Neural cell (in vitro differentiated cells): ENCODE results near the gene FAM168A. TPM values are rescaled to one million over a fixed set of nuclear protein-coding genes. Genes with fewer than 3 reads are reported as not detected.

Experiments used
- H2AFZ ChIP-seq: fragments of 200-600, 300-800 bp; sonication (generic), shearing (Covaris generic); 2 replicates; pipeline ENCODE4 v1.6.0; 2014; ENCODE audit warnings: low read depth, mild to moderate bottlenecking, antibody characterized with exemption, low read length, moderate library complexity
- H3F3A ChIP-seq: fragments of 200-600 bp; shearing (Covaris generic); 2 replicates; pipeline ENCODE4 v1.6.1; 2016; ENCODE audit warnings: mild to moderate bottlenecking, moderate library complexity, mixed read lengths, antibody characterized with exemption, low read length; ENCODE audit not compliant: insufficient read depth, poor library complexity, severe bottlenecking
- H3K27ac ChIP-seq: fragments of 200-600, 300-800 bp; sonication (generic), shearing (Covaris generic); 2 replicates; pipeline ENCODE4 v1.5.1; 2014; ENCODE audit warnings: mild to moderate bottlenecking, low read length, moderate library complexity
- H3K27me3 ChIP-seq: fragments of 300-800, 200-600 bp; sonication (generic), shearing (Covaris generic); 2 replicates; pipeline ENCODE4 v1.6.0; 2014; ENCODE audit warnings: mild to moderate bottlenecking, low read depth, low read length, moderate library complexity; ENCODE audit not compliant: insufficient read depth
- H3K36me3 ChIP-seq: fragments of 300-800, 200-600 bp; sonication (generic), shearing (Covaris generic); 2 replicates; pipeline ENCODE4 v1.5.1; 2014; ENCODE audit warnings: mild to moderate bottlenecking, antibody characterized with exemption, low read length, moderate library complexity; ENCODE audit not compliant: insufficient read depth
- H3K4me2 ChIP-seq: fragments of 300-800, 200-600 bp; sonication (generic), shearing (Covaris generic); 2 replicates; pipeline ENCODE4 v1.6.0; 2014; ENCODE audit warnings: mild to moderate bottlenecking, low read length
- H3K4me3 ChIP-seq: fragments of 300-800, 200-600 bp; sonication (generic), shearing (Covaris generic); 2 replicates; pipeline ENCODE4 v1.5.1; 2014; ENCODE audit warnings: mild to moderate bottlenecking, low read length, moderate library complexity
- H3K79me2 ChIP-seq: fragments of 200-600 bp; shearing (Covaris generic); replicated peaks from 2 replicates; pipeline ENCODE4 v1.6.0; 2014; ENCODE audit warnings: mild to moderate bottlenecking, low read length, moderate library complexity; ENCODE audit not compliant: insufficient read depth
- H3K9ac ChIP-seq: fragments of 300-800, 200-600 bp; sonication (generic), shearing (Covaris generic); 2 replicates; pipeline ENCODE4 v1.6.1; 2016; ENCODE audit warnings: mild to moderate bottlenecking, low read length, mixed read lengths
- H3K9me2 ChIP-seq: fragments of 200-600 bp; shearing (Covaris generic); 2 replicates; pipeline ENCODE4 v1.6.1; 2016; ENCODE audit warnings: mild to moderate bottlenecking, low read length, mixed read lengths; ENCODE audit not compliant: insufficient read depth
- H3K9me3 ChIP-seq: fragments of 200-600, 300-800 bp; sonication (generic), shearing (Covaris generic); 2 replicates; pipeline ENCODE4 v1.6.1; 2016; ENCODE audit warnings: mild to moderate bottlenecking, mixed run types, low read length, moderate library complexity, mixed read lengths
- H4K20me1 ChIP-seq: fragments of 200-600 bp; shearing (Covaris generic); 2 replicates; pipeline ENCODE4 v1.6.1; 2016; ENCODE audit warnings: mild to moderate bottlenecking, mixed run types; ENCODE audit not compliant: insufficient read depth
- EP300 ChIP-seq: fragments of 450-650 bp; conservative IDR thresholded peaks from 2 replicates; pipeline ENCODE4 v1.6.1; 2014; ENCODE audit warnings: antibody characterized with exemption, mild to moderate bottlenecking, moderate library complexity; ENCODE audit not compliant: poor library complexity, severe bottlenecking
- EZH2 ChIP-seq: fragments of 200-600, 300-800 bp; shearing (Covaris generic), sonication (generic); IDR thresholded peaks from 2 replicates; pipeline ENCODE4 v1.6.1; 2014; ENCODE audit warnings: antibody characterized with exemption, low read length, borderline replicate concordance, mild to moderate bottlenecking; ENCODE audit not compliant: insufficient read depth, poor library complexity, severe bottlenecking
- MXI1 ChIP-seq: fragments of 450-650 bp; conservative IDR thresholded peaks from 2 replicates; pipeline ENCODE4 v1.6.1; 2014; ENCODE audit warnings: antibody characterized with exemption, mild to moderate bottlenecking; ENCODE audit not compliant: poor library complexity, severe bottlenecking
- POLR2AphosphoS5 ChIP-seq: IDR thresholded peaks from 2 replicates; pipeline ENCODE4 v1.6.1; 2012
- RAD21 ChIP-seq: fragments of 450-650 bp; conservative IDR thresholded peaks from 2 replicates; pipeline ENCODE4 v1.6.1; 2014; ENCODE audit warnings: antibody characterized with exemption, mild to moderate bottlenecking, moderate library complexity
- SMC3 ChIP-seq: fragments of 450-650 bp; conservative IDR thresholded peaks from 2 replicates; pipeline ENCODE4 v1.6.1; 2014; ENCODE audit warnings: antibody characterized with exemption, mild to moderate bottlenecking, moderate library complexity; ENCODE audit not compliant: poor library complexity
- TAF1 ChIP-seq: IDR thresholded peaks from 2 replicates; pipeline ENCODE4 v1.6.1; 2012; ENCODE audit warnings: low read depth
- polyA plus RNA-seq: library from polyadenylated mRNA; depleted of rRNA; stranded (reverse); fragments of >200 nt; gene quantifications from 2 replicates; pipeline ENCODE4 v1.2.3, GENCODE V29; 2014
- TF ChIP-seq, protein P1 (sequence below): IDR thresholded peaks from 2 replicates; pipeline ENCODE4 v1.6.1; 2012; ENCODE audit warnings: borderline replicate concordance
- TF ChIP-seq, protein P2 (sequence below): fragments of 450-650 bp; IDR thresholded peaks from 2 replicates; pipeline ENCODE4 v1.5.1; 2014; ENCODE audit warnings: antibody characterized with exemption, mild to moderate bottlenecking, moderate library complexity; ENCODE audit not compliant: poor library complexity, severe bottlenecking

Gene FAM168A
- polyA plus RNA-seq, 1 donor from 2014 or later, result 67.3 TPM

DNA sequence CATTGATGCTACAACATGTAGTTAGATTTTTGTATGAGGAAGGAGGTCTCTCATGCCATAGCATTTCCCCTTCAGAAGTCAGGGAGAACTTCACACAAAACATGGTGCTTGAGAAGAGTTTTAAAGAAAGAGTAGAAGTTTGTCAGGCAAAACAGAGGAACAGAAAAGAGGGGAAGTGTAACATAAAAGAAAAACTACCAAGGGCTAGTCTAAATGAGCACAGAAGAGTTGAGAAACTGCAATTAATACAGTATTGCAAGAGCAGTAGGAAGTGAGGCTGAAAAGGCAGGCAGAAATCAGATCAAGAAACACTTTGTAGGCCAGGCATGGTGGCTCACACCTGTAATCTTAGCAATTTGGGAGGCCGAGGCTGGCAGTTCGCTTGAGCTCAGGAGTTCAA is 61.0 kb downstream of the FAM168A start:
- Histone ChIP-seq H3K27ac (no peak overlapping the region), H3K9ac (no peak overlapping the region), H3K27me3 (no peaks in the 10 kb centered on the region), H3K9me2 (no peaks in the 10 kb centered on the region), H3K79me2 (peaks cover 22% of the 10 kb centered on the region), H2AFZ (no peak overlapping the region), H3K36me3 (no peaks in the 10 kb centered on the region), H4K20me1 (no peaks in the 10 kb centered on the region), H3F3A (no peaks in the 10 kb centered on the region), H3K9me3 (no peaks in the 10 kb centered on the region), H3K4me3 (no peak overlapping the region), H3K4me2 (no peak overlapping the region)
- no peak for TF ChIP-seq POLR2AphosphoS5
- no peak for TF ChIP-seq TAF1

DNA sequence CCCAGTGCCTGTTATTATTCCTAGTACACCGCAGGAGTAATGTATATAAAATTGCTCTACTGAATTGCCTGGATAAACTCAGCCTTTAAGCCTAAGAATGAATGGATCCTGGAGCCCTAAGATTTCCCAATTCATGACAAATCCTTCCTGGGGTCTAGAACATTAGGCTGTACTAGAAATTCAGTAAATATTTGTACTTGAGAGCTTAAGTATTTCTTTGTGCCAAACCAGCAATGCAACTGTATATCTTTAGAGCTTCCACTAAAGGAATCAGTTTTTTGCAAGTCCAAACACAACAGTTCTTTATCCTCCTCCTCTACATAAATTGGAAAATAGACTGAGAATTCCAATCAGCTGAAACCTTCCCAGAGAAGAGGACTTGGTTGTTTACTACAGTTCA is 65.6 kb downstream of the FAM168A start:
- Histone ChIP-seq H3K4me2 (no peak overlapping the region), H2AFZ (no peak overlapping the region), H3K79me2 (peaks cover 12% of the 10 kb centered on the region), H3K9ac (no peak overlapping the region), H3K27ac (no peak overlapping the region), H3K36me3 (no peaks in the 10 kb centered on the region), H3K9me2 (no peaks in the 10 kb centered on the region), H4K20me1 (peaks cover 4% of the 10 kb centered on the region), H3K4me3 (no peak overlapping the region), H3K27me3 (no peaks in the 10 kb centered on the region), H3K9me3 (no peaks in the 10 kb centered on the region), H3F3A (peaks cover 5% of the 10 kb centered on the region)
- TF ChIP-seq EZH2 (no peak), TAF1 (no peak), SMC3 (no peak)

DNA sequence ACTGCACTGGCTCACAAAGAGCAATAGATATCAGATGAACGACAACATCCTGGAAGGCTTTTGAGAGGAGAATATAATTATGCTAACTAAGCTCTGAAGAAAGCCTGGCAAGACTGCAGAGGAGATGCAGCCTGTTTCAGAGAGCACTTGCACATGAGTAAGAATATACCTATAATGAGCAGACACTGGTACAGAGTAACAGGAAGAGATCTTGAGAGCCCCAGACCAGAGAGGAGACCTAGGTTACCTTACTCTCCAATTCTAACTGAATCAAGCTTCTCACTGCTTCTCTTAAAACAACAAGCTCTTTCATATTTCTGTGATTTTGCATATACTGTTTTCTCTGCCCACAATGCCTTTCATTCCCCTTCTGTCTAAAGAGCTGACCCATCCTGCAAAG is 66.5 kb downstream of the FAM168A start:
- Histone ChIP-seq H3K4me2 (no peak overlapping the region), H3K9me2 (no peaks in the 10 kb centered on the region), H3K27me3 (no peaks in the 10 kb centered on the region), H3K9me3 (no peaks in the 10 kb centered on the region), H2AFZ (no peak overlapping the region), H3K36me3 (no peaks in the 10 kb centered on the region), H3K79me2 (peaks cover 12% of the 10 kb centered on the region), H3K9ac (no peak overlapping the region), H3F3A (peaks cover 5% of the 10 kb centered on the region), H4K20me1 (peaks cover 4% of the 10 kb centered on the region), H3K27ac (no peak overlapping the region), H3K4me3 (no peak overlapping the region)
- TF ChIP-seq, protein P1, sequence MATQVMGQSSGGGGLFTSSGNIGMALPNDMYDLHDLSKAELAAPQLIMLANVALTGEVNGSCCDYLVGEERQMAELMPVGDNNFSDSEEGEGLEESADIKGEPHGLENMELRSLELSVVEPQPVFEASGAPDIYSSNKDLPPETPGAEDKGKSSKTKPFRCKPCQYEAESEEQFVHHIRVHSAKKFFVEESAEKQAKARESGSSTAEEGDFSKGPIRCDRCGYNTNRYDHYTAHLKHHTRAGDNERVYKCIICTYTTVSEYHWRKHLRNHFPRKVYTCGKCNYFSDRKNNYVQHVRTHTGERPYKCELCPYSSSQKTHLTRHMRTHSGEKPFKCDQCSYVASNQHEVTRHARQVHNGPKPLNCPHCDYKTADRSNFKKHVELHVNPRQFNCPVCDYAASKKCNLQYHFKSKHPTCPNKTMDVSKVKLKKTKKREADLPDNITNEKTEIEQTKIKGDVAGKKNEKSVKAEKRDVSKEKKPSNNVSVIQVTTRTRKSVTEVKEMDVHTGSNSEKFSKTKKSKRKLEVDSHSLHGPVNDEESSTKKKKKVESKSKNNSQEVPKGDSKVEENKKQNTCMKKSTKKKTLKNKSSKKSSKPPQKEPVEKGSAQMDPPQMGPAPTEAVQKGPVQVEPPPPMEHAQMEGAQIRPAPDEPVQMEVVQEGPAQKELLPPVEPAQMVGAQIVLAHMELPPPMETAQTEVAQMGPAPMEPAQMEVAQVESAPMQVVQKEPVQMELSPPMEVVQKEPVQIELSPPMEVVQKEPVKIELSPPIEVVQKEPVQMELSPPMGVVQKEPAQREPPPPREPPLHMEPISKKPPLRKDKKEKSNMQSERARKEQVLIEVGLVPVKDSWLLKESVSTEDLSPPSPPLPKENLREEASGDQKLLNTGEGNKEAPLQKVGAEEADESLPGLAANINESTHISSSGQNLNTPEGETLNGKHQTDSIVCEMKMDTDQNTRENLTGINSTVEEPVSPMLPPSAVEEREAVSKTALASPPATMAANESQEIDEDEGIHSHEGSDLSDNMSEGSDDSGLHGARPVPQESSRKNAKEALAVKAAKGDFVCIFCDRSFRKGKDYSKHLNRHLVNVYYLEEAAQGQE, result no peak
- no peak for TF ChIP-seq RAD21
- TF ChIP-seq, protein P2, sequence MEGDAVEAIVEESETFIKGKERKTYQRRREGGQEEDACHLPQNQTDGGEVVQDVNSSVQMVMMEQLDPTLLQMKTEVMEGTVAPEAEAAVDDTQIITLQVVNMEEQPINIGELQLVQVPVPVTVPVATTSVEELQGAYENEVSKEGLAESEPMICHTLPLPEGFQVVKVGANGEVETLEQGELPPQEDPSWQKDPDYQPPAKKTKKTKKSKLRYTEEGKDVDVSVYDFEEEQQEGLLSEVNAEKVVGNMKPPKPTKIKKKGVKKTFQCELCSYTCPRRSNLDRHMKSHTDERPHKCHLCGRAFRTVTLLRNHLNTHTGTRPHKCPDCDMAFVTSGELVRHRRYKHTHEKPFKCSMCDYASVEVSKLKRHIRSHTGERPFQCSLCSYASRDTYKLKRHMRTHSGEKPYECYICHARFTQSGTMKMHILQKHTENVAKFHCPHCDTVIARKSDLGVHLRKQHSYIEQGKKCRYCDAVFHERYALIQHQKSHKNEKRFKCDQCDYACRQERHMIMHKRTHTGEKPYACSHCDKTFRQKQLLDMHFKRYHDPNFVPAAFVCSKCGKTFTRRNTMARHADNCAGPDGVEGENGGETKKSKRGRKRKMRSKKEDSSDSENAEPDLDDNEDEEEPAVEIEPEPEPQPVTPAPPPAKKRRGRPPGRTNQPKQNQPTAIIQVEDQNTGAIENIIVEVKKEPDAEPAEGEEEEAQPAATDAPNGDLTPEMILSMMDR, result no peak
- no peak for TF ChIP-seq TAF1
- TF ChIP-seq EP300, result no peak
- TF ChIP-seq POLR2AphosphoS5, result no peak
- no peak for TF ChIP-seq SMC3
- no peak for TF ChIP-seq EZH2
- TF ChIP-seq MXI1, result no peak
